HG02970 (cell line): ENCODE data around the gene PREX1.
"Not testable (repeated sequence)": the region's sequence is repeated elsewhere in the genome, so short reads cannot be mapped to it uniquely, and the experiment has no call there.

Experiments
- ATAC-seq: cut with Tn5 transposase; IDR thresholded peaks from one replicate; pipeline ENCODE4 v1.9.1; 2021; ENCODE audit warnings: mild to moderate bottlenecking, moderate library complexity, moderate number of reproducible peaks; ENCODE audit not compliant: unreplicated experiment, low FRiP score

The PREX1 gene

GRCh38 chr20:48599106-48599747, 228.6 kb downstream of the PREX1 start:
- no peak for ATAC-seq

GRCh38 chr20:48598303-48598941, 229.4 kb downstream of the PREX1 start:
- not testable (repeated sequence) for ATAC-seq

- ATAC-seq: no peak
Measured at GRCh38 chr20:48597521-48598302, 230.1 kb downstream of the PREX1 start.

- ATAC-seq: no peak
Measured at GRCh38 chr20:48596334-48596898, 231.4 kb downstream of the PREX1 start.

- ATAC-seq: no peak
Measured at GRCh38 chr20:48595495-48596333, 232.1 kb downstream of the PREX1 start.

GRCh38 chr20:48594533-48594932, 233.3 kb downstream of the PREX1 start:
- no peak for ATAC-seq

GRCh38 chr20:48592107-48592940, 235.5 kb downstream of the PREX1 start:
- ATAC-seq: no peak

GRCh38 chr20:48586730-48587129, 241.1 kb downstream of the PREX1 start:
- ATAC-seq: no peak

GRCh38 chr20:48585061-48585870, 242.5 kb downstream of the PREX1 start:
- ATAC-seq: no peak

- no peak for ATAC-seq
Measured at GRCh38 chr20:48584391-48585060, 243.3 kb downstream of the PREX1 start.

- ATAC-seq: no peak
Measured at GRCh38 chr20:48583801-48584200, 244.0 kb downstream of the PREX1 start.

- ATAC-seq: no peak
Measured at GRCh38 chr20:48583171-48583570, 244.6 kb downstream of the PREX1 start.

GRCh38 chr20:48582673-48582985, 245.2 kb downstream of the PREX1 start:
- ATAC-seq: no peak

GRCh38 chr20:48581167-48581566, 246.6 kb downstream of the PREX1 start:
- ATAC-seq: no peak

- no peak for ATAC-seq
Measured at GRCh38 chr20:48578397-48579098, 249.3 kb downstream of the PREX1 start.

GRCh38 chr20:48577557-48577956, 250.2 kb downstream of the PREX1 start:
- no peak for ATAC-seq

GRCh38 chr20:48574383-48574782, 253.4 kb downstream of the PREX1 start:
- no peak for ATAC-seq
